Iris pigment epithelial cell (primary cell): ENCODE data around the gene ATOSA.

Experiments used
- DNase-seq: peaks from one replicate; pipeline ENCODE4 v3.0.0-alpha.2; 2011; ENCODE audit warnings: low read depth

The ATOSA gene

DNA sequence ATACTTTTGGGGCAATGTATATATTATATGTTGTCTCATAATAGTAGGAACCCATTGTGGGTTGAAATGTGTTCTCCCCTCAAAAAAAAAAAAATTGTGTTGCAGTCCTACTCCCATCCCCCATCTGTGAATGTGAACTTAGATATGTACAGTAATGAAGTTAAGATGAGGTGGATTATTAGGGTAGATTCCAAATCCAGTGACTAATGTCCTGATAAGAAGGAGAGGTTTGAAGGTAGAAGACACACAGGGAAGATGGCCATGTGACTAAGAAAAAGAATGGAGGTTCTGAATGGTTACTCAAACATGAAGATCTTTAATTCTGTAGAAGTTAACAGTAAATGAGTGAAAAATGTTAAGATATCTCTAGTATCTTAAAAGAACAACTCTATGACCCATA, 3.0 kb upstream of the ATOSA start:
- no peak for DNase-seq

- no peak for DNase-seq
These were observed 2.3 kb upstream of the ATOSA start for GRCh38 chr15:52681441-52681840.

GRCh38 chr15:52680761-52681160, 1.6 kb upstream of the ATOSA start:
- DNase-seq: no peak

- DNase-seq: peak; percentile 30
These were observed 828 bp upstream of the ATOSA start for GRCh38 chr15:52680041-52680391.

GRCh38 chr15:52678468-52679231, 538 bp downstream of the ATOSA start:
- DNase-seq: peak; percentile 79

- DNase-seq: peak; percentile 67
These were observed 1.4 kb downstream of the ATOSA start for GRCh38 chr15:52677593-52678467.

GRCh38 chr15:52674831-52675230, 4.4 kb downstream of the ATOSA start:
- DNase-seq: no peak

DNA sequence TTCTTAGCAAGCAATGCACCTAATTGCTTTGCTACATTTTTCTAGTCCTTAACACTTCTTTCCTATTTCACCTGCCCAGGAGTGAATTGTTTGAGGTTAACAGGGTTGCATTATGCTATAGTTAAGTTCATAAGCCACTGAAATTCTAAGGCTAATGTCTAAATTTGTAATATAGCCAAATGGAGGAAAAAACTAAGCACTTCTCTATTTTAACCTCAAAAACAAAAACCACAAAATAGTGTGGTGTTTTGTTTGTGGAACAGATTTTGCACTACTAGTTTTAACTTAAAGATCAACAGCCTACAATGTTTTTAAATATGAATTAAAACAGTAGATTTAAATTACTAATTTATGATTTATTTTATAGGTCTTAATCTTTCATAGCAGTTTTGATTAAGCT, 5.5 kb downstream of the ATOSA start:
- no peak for DNase-seq

- peak; percentile 41 for DNase-seq
These were observed 5.9 kb downstream of the ATOSA start for GRCh38 chr15:52673312-52673711.

GRCh38 chr15:52672661-52673060, 6.5 kb downstream of the ATOSA start:
- no peak for DNase-seq

GRCh38 chr15:52670087-52670486, 9.1 kb downstream of the ATOSA start:
- no peak for DNase-seq

GRCh38 chr15:52668133-52668532, 11.1 kb downstream of the ATOSA start:
- peak; percentile 62 for DNase-seq

DNA sequence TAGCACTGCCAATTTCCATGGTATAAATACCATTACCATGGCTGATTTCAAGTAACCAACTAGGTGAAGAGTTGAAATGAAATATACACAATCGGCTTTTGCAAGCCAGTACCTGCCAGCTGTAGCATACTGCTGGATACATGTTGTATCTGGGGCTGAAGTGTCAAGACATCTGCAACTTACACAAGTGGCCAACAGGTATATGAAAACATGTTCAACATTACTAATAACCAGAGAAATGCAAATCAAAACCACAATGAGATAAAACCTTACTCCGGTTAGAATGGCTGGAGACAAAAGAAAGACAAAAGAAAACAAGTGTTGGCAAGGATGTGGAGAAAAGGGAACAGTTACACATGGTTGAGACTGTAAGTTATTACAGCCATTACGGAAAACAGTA, 11.6 kb downstream of the ATOSA start:
- DNase-seq: no peak

DNA sequence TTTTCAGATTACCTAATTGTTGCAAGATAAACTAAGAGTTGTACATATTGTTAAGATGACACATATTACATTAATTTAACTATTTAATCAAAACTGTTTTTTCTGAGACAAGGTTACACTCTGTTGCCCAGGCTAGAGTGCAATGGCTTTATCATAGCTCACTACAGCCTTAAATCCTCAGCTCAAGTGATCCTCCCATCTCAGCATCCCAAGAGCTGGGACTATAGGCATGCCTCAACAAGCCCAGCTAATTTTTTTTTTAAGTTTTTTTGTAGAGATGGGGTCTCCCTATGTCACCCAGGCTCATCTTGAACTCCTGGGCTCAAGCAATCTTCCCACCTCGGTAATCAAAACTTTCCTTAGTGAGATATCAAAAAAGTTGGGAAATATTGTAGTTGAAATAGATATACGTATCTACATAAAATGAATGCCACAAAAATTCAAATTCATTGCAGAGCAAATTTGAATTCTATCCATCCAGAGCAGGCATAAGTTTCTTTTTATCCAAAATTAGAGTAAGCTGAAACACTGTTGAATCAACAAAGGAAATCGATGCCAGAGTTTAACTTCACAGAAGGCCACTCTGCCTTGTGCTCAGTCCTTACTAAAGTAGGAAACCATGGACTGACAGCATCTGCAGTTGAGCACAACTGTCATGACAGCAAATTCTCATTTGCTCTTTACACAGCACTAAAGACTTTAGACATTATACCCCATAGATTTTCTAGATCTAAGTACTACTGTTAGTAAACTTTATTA, 15.5 kb downstream of the ATOSA start:
- no peak for DNase-seq

DNA sequence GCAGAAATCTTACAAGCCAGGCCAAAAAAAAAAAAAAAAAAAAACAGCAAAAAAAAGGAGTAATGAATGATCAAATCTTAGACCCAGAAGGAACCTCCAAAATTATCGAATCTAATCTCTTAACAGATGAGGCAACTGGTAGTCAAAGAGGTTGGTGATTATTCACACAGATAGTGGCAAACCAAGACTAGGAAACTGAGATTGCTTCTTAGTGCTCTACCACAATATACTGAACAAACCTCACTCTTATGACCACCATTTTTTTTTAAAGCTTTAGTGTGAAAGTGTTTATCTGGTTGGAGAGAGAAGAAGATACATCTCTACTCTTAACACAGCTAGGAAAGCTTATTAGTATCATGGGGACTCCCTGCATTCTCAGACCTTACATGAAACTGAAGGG, 17.3 kb downstream of the ATOSA start:
- no peak for DNase-seq

GRCh38 chr15:52660192-52660591, 19.0 kb downstream of the ATOSA start:
- DNase-seq: no peak

- peak; percentile 25 for DNase-seq
These were observed 20.2 kb downstream of the ATOSA start for GRCh38 chr15:52658955-52659354.

- DNase-seq: peak; percentile 93
These were observed 21.9 kb downstream of the ATOSA start for GRCh38 chr15:52657338-52657737.

DNA sequence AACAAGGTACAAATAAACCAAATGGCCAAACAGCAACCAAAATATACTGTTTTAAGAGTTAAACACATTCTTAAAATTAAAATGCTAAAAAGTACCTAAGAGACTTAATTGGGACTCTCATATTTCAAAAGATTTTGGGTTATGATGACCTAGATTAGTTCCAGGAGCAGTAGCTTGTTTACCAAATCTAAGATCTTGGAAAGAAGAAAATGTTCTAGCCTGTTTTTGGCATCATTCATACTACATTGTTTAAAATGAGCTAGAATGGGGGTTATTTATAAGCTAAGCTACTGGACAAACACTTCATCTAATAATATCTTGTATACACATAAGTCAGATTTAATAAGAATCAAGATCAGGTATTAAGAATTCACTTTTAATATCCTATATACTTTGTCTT, 22.8 kb downstream of the ATOSA start:
- DNase-seq: peak; percentile 45

DNA sequence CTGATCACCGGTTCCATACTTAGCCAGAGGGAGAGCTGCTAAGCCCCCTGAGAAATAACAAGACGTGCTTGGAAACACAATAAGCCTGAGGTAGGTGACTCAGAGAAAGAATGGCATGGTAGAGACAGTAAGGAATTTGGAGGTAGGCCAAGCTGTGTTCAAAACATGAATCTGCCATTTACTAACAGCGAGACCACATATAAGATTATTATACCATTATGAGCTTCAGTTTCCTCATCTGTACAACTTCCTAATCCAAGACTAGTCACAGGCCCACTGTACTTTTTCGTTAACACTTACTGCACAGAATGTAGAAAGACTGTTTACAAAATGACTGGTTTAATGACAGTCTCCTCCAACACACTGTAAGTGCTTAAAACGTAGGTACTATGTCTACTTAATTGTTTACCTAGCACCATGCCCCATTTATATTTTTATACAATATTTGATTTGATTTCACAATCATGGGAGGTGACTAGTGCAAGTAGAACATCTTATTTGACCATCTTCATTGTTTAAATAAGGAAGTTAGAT, 25.7 kb downstream of the ATOSA start:
- peak; percentile 96 for DNase-seq

DNA sequence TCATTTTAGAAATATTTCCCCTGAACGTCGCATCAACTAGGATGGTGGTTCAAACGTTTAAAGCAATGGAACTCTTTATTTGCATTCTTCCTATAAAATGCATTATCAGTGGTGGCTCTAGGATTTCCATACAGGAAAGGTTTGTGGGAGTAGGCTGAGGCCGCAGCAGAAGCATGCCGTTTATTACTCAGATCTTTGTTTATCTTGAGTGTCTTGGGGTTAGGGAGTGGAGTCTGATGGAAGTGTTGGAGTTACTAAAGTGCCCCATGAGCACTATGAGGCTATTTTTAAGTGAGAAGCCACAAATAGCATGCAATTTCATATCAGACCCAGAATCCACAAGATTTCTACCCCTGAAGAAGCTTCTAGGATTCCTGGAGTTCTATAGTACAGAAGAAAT, 26.2 kb downstream of the ATOSA start:
- DNase-seq: peak; percentile 90

DNA sequence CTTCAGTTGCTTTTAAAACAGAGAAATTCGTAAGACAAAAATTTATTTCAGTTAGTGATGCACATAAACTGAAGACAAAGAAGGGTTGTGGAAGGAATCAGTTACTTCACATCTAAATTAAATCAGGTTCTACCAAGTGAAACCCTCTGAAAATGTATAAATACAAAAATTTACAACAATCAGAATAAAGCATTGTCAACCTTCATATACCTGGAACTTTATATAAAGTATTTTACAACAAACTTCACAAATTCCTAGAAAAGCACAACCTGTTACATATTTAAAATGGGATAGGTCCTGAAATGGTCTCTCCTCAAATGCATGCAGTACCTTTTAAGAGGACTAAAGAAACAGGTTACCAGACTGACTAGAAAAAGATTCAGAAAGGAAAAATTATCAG, 26.9 kb downstream of the ATOSA start:
- no peak for DNase-seq
